GM21528 (cell line): Measurements from ENCODE around the gene CEACAM18.
A peak's percentile ranks its signal among the peaks of the same experiment; 100 is the strongest.
"Not testable (repeated sequence)": the region's sequence is repeated elsewhere in the genome, so short reads cannot be mapped to it uniquely, and the experiment has no call there.

ENCODE experiments used
- ATAC-seq: cut with Tn5 transposase; IDR thresholded peaks from one replicate; pipeline ENCODE4 v1.9.1; 2021; ENCODE audit warnings: mild to moderate bottlenecking, moderate library complexity; ENCODE audit not compliant: unreplicated experiment, low FRiP score

CEACAM18 gene

DNA sequence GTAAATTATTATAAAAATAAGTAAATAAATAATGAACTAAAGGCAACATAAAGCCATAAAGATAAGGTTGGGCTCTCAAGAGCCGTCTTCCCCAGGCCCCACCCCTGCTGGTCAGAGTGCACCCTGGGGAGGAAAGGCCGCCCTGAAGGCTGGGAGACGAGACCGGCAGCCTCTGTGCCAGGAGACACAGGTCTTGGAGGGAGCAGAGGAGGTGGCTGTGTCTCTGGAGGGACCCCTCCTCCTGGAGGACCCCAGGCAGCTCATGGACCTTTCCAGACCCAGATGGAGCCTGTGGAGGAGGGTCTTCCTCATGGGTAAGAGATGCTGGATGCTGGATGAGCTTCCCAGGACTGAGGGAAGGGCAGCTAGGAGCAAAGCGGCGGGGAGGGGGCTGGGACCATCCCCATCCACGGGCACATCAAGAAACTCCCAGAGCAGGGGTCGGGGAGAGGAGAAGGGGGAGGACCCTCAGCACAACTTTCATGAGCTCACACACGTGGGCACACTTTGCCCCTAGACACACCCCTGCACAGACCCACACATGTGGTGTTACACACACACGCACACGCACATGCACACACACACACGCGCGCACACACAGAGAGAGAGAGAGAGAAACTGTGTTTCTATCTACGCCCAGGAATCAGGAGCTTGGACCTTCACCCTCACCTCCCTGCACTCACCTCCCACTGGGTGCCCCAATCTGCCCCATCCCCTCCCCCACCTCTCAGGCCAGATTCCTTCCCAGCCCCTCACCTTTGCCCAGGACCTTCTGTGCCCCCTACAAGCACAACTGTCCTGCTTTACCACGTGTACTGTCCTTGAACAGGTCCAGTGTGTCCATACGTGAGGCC is at the start of gene CEACAM18:
Gene CEACAM18 (plus strand): TSS at position 159 of the 854 bp plus-strand sequence.
- ATAC-seq: no peak

DNA sequence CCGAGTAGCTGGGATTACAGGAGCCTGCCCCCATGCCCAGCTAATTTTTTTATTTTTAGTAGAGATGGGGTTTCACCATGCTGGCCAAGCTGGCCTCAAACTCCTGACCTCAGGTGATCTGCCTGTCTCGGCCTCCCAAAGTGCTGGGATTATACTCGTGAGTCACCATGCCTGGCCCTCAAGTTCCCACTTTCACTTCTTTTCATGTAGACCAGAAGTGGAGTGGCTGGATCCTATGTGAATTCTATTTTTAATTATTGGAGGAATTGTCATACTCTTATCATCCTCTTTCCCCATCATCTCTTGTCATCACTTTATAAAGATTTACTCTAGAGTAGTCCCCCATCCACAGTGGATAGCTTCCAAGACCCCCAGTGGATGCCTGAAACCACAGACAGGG is 48.1 kb upstream of the CEACAM18 start:
- no peak for ATAC-seq

DNA sequence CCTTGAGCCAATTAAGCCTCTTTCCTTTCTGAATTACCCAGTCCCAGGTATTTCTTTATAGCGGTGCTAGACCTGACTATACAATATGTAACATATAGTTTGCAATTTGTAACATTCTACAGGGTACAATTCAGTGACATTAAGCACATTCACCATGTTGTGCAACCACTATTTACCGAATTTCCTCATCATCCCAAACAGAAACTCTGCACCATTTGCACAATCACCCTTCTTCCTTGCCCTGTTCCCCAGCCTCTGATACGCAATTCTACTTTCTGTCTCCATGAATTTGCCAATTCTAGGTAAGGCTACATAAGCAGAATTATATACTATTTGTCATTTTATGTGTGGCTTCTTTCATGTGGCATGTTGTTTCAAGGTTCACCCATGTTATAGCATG is 47.2 kb upstream of the CEACAM18 start:
- ATAC-seq: no peak

DNA sequence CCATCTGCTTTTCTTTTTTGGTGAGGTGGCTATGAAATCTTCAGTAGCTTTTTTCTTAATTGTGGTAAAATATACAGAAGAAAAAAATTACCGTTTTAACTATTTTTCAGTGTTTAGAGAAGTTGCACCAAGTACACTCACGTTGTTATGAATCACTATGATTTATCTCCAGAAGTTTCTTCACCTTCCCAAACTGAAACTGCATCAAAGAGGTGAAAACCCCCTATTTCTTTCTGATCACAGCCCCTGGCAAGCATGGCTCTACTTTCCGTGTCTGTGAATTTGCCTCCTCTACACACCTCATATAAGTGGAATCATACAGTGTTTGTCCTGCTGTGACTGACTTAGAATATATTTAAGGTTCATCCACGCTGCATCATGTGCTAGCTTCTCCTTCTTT is 45.3 kb upstream of the CEACAM18 start:
- ATAC-seq: no peak

DNA sequence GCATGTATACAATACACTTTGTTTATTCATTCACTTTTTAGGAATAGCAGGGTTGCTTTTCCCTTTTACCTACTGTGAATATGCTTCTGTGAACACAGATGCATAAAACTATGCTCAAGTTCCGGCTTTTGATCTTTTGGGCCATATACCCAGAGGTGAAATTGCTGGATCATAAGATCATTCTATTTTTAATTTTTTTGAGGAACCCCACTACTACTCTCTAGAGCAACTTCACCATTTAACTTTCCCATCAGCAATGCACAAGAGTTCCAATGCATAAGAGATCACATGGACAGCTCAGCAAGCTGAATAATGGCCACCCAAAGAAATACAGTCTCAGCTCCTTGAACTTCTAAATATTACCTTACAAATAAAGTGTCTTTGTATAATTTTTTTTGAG is 43.9 kb upstream of the CEACAM18 start:
- ATAC-seq: no peak

DNA sequence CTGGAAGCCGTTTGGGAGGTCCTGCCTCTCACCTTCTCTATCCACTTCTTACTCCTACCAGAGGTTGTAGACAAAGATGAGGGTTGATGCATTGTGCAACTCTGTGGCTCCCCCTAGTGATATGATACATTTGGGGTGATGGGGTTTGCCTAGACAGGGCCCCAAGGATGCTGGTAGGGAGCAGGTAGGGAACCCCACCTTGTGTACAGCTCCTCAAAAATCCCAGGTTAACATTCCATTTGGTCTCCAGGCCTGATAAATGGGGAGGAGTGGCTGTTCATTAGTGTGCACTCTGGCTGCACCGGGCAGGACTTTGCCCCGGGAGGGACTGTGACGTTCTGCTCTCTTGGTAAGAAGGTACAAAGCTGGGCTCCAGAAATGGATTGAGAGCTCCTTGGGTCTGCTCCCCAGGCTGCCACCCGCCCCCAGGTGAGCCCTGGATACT is 39.3 kb upstream of the CEACAM18 start:
- no peak for ATAC-seq

DNA sequence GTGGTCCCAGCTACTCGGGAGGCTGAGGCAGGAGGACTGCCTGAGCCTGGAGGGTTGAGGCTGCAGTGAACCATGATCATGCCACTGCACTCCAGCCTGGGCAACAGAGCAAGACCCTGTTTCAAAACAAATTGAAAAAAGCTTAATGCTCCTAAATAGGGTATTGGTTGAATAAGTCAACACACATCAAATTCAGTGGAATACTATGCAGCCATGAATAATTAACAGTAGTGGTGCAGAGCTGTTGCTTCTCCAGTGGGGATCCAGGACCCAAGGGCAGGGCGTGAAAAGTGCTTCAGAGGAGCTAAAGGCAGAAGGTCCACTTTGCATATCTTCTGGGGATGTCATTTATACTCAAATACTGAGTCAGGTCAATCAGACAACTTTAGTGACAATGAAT is 38.3 kb upstream of the CEACAM18 start:
- no peak for ATAC-seq

DNA sequence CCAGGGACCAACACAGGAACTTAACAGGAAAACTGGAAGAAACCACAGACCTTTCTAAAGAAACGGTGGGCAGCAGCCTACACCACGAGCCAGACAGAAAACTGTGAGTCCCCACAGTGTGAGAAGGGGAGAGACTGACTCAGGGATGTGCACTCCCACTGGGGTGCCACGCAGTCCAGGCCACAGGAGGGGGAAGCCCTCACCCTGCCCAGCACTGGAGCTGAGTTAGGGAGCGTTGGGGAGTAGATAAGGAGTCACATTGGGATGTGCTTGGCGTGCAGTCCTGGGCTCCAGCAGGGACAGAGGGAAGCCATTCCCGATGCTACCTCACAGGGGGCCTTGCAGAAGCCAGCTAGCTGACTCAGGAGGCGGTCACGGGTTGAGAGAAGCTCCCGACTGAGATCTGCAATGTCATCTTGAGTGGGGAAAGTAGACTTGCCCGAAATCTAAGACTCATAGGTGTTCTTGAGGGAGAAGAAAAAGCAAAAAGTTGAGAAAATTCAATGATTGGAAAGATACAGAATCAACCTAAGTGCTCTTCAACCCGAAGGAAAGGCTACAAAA is 37.4 kb upstream of the CEACAM18 start:
- ATAC-seq: no peak

DNA sequence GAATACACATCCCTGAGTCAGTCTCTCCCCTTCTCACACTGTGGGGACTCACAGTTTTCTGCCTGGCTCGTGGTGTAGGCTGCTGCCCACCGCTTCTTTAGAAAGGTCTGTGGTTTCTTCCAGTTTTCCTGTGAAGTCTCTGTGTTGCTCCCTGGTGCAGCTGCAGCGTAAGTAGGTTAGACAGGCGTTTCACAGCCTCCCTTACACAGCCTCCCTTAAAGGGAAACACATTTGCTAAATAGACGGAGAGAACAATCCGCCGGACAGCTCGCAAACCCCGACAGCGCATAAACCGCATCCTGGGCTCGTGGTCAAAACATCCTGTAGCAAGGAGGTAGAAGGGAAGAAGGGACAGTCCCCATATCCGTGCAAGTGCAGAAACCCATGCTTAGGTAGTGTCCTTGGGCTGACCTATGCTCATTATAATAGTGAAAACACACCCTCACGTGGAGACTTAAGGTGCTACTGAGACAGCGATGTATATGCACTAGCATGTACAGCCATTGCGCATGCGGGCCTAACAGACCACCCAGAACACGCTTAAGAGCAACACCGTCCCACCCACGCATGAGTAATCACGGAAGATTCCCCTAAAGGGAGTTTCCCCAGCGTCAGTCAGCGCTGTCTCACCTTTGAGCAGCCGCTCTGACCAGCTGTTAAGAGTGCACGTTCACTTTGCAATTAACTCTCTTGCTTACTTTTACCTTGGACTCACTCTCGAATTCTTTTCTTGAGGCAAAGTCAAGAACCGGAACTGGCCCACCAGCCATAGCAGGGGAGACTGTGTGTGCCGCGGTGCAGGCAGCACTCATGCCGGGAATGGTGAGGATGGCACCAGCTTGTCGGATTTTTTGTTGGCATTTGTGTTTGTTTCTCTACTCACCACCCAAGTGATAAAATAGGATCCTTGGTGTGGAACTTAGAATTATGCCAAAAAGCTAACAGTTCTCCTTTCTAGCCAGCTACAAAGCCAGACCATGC is 36.6 kb upstream of the CEACAM18 start:
- peak; percentile 89 for ATAC-seq

DNA sequence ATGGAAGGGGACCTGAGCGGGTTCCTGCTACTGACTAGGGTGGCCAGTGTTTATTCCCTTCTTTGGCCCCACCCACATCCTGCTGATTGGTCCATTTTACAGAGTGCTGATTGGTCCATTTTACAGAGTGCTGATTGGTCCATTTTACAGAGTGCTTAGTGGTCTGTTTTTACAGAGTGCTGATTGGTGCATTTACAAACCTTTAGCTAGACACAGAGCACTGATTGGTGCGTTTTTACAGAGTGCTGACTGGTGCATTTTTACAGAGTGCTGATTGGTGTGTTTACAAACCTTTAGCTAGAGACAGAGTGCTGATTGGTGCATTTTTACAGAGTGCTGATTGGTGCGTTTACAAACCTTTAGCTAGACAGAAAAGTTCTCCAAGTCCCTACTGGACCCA is 30.8 kb upstream of the CEACAM18 start:
- ATAC-seq: not testable (repeated sequence)

DNA sequence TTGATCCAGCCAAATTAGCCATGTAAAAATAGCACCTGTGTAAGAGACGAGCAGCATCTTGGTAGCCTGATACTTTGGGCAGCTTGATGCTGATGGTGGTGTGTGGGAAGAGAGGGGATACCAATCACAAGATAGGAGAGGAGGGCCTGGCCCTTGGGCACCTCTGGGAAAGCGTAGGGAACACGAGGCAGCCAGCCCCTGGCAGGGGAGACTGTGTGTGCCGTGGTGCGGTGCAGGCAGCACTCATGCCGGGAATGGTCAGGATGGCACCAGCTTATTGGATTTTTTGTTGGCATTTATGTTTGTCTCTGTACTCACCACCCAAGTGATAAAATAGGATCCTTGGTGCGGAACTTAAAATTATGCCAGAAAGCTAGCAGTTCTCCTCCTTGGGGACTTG is 30.3 kb upstream of the CEACAM18 start:
- no peak for ATAC-seq

DNA sequence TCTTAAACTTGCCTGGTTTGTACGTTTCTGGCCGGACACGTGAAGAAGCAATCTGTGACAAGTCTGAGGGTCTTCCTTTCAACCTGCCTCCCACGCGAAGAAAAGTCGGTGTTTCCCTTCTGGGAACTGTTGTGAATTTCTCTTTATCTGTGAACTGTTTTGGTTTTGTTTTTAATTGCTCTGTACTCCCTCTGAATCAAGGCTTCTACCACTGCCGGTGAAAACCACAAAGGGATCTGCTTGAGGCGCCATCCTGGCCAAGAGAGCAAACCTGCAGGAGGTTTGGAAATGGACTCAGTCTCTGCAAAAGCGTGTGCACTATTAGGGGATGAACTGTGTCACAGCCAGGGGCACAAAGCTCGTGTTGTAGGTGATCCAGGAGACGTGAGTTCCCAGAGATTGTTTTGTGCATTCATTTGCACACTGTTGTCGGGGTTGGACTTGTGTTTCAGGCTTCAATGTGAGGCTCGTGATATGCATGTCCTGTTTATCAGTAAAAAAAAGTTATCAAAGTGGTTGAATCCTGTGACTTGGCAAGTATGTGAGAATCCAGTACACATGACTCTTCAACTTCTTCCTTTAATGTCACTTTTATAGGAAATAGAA is 29.8 kb upstream of the CEACAM18 start:
- ATAC-seq: no peak

DNA sequence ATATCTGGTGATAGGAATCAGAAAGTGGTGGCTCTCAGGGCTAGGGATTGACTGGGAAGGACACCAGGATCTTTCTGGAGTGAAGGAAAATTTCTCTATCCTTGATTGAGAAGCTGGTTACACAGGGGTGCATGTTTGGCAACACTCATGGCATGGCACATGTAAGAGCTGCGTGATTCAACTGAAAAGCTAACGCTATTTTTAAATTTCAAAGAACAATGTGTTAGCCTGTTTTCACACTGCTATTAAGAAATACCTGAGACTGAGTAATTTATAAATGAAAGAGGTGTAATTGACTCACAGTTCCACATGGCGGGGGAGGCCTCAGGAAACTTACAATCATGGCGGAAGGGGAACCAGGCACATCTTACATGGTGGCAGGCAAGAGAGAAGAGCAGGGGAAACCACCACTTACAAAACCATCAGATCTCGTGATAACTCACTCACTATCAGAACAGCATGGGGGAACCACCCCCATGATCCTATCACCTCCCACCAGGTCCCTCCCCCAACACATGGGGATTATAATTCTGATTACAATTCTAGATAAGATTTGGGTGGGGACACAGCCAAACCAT is 27.5 kb upstream of the CEACAM18 start:
- ATAC-seq: no peak

DNA sequence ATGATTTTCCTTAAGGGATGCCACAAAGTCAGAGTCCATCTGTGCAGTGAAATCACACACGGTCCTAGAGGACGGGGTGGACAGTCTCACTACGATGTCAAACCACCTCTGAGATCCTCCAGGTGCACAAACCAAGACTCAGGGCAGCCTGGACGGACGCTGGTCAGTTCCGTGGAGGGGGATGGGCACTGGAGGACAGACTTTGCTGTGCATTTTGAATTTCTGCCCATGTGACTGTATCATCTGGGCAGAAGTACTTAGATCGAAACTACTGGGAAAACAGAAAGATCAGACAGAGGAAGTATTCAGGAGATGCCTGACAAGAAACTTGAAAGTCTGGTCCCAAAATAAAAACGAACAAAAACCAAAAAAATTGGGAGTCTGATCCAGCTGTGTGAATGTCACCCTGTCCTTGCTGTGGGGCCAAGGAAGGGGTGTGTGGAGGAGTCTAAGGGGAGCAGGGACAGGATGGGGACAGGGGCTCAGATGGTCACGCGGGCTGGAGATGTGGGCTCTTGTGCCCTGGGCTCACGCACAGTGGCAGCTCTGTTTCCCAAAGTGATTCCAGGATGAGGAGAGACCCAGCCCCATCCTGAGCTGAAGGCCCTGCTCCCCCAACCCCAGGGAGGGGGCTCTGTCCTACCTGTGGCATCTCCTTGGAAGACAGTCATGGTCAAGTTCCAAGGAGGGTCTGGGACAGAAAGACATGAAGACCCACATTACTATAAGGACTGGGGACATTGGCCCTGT is 21.6 kb upstream of the CEACAM18 start:
- no peak for ATAC-seq

DNA sequence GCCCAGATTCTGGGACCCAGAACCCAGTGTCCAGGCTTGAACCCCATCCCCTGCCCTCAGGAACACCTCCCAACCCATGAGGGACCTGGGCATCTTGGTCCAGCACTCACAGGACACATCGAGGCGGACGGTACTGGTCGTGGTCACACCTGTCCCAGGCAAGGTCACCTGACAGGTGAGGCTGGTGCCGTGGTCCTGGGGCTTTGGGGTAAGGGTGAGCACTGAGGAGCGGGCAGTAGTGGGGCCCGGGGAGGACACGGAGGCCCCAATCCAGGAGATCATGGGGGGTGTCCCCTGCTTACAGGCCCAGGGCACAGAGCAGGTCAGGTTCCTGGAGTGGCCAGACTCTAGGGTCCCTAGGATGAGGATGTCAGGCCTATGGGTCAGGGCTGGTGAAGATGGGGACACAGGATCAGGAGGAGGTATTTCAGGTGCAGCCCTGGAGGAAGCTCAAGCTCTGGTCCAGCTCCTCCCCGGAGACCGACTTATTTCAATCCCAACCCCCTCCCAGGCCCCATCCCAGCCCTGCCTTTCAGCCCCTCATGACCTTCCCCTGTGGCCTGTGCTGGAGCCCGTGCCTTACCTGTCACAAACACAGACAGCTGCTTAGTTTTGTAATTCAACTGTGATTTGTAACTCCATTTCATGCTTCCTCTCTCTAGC is 20.9 kb upstream of the CEACAM18 start:
- ATAC-seq: no peak

DNA sequence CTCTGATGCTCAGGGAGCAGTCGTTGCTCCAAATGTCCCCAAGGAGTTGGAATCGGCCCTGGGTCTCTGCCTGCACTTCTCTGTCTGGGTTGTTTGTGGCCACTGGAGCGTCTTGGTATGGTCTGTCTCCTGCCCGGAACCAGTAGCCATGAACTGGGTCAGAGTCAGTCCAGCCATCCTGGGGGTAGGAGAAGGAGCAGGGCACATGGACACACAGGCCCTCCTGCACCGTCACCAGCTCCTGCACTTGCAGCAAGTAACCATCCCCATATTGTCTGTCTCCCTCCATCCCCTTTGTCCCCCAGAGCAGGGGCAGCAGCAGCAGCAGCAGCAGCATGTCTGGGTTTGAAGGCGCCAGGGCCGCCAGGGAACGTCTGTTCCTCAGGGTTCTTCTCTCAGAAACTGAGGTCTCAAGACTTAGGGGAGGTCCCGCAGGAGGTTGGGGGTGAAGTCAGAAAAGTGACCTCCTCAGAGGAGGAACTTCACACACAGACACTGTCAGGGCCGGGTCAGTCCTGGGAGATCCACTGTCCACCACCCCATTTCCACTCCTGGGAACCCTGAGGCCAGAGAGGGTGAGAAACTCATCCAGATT is 20.2 kb upstream of the CEACAM18 start, which contains the start of gene SIGLEC8:
Gene SIGLEC8 (minus strand): TSS at position 404 of the 595 bp plus-strand sequence. CDS start 67 bp downstream, at position 337.
- no peak for ATAC-seq

DNA sequence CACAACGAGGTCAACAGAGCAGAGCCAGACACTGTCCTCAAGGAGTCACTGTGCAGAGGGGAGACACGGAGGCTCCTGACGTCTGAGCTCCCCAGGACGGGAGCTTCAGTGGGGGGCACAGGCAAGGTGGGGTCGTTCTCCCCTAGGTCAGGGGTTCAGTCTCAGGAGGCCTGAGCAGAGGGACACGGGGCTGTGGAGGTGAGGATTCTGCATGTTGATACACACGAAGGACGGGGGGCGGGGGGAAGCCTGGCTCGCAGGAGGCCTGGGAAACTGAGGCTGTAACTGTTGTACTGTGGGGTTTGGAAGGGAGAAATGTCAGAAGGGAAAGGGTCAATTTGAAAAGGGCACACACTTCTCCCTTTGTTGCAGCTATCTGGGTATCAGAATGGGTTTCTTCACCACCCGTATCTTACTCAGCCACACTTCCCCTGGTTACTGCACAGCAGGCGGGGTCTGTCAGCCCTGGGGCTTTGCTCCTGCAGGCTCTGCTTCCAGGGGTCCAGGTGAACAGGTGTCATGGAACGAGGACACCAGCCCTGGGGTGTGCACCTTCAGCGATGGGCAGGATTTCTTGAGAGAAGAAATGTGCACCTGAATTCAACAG is 19.3 kb upstream of the CEACAM18 start:
- ATAC-seq: no peak
